Upper lobe of left lung (tissue), 4 donors: Measurements from ENCODE around the gene REPS1.

Experiments
- EP300 ChIP-seq, 4 donors: sonication (generic); formaldehyde crosslinking; IDR thresholded peaks; one replicate each; pipeline ENCODE4 v1.5.1; 2017; ENCODE audit warnings: antibody characterized with exemption in 4 of 4, control low read depth in 2 of 4
- POLR2A ChIP-seq, 4 donors: fragments of 450-650 bp; IDR thresholded peaks; one replicate each; pipeline ENCODE4 v1.5.1; 2016 to 2017; ENCODE audit warnings: antibody characterized with exemption in 4 of 4, mild to moderate bottlenecking in 2 of 4
- POLR2AphosphoS5 ChIP-seq, 2 donors: sonication (generic); formaldehyde crosslinking; IDR thresholded peaks; one replicate each; pipeline ENCODE4 v1.5.1; 2017; ENCODE audit warnings: antibody characterized with exemption in 2 of 2
- TF ChIP-seq, protein P1 (sequence below), 6 experiments: fragments of 450-650 bp in 4 of 6; fragments of 200-600 bp in 2 of 6; sonication (generic) in 2 of 6; IDR thresholded peaks; one replicate each; pipeline ENCODE4 v1.5.1; 2016 to 2019; ENCODE audit warnings: antibody characterized with exemption in 6 of 6

DNA sequence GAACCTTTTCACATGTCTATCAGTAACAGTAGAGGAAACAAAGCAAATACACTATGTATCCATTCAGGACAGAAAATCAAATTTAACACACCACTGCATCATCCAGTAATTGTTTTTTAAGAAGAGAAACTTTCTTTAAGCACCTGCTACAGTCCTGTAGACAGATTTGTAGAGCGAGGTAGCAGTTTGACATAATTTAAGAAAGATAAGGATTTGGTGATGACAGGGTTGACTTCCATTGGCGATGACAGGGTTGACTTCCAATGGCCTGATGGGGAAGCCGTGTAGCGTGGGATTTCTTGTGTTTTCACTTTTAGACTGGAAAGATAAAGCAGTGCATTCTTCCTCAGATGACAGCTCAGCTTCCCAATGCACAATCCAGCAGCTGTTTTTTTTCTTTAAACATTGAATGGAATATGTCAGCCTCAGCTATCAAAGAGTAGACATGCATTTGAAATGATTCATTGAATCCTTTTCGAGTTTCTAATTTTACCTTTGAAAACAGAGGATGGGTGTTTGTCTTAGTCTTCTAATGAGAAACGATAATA is 123.6 kb downstream of the REPS1 start:
- TF ChIP-seq, protein P1, sequence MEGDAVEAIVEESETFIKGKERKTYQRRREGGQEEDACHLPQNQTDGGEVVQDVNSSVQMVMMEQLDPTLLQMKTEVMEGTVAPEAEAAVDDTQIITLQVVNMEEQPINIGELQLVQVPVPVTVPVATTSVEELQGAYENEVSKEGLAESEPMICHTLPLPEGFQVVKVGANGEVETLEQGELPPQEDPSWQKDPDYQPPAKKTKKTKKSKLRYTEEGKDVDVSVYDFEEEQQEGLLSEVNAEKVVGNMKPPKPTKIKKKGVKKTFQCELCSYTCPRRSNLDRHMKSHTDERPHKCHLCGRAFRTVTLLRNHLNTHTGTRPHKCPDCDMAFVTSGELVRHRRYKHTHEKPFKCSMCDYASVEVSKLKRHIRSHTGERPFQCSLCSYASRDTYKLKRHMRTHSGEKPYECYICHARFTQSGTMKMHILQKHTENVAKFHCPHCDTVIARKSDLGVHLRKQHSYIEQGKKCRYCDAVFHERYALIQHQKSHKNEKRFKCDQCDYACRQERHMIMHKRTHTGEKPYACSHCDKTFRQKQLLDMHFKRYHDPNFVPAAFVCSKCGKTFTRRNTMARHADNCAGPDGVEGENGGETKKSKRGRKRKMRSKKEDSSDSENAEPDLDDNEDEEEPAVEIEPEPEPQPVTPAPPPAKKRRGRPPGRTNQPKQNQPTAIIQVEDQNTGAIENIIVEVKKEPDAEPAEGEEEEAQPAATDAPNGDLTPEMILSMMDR (IDR thresholded peaks at IDR 0.05): no peak
- TF ChIP-seq POLR2A (IDR thresholded peaks at IDR 0.05) (no peak), POLR2AphosphoS5 (IDR thresholded peaks at IDR 0.05) (no peak), EP300 (IDR thresholded peaks at IDR 0.05) (no peak)
